HG02884 (cell line): ENCODE results near the gene CXCL3.
"Not testable (repeated sequence)": the region's sequence is repeated elsewhere in the genome, so short reads cannot be mapped to it uniquely, and the experiment has no call there.

ENCODE experiments used
- ATAC-seq: cut with Tn5 transposase; IDR thresholded peaks from one replicate; pipeline ENCODE4 v1.9.1; 2021; ENCODE audit warnings: mild to moderate bottlenecking, moderate library complexity; ENCODE audit not compliant: unreplicated experiment

CXCL3 gene

DNA sequence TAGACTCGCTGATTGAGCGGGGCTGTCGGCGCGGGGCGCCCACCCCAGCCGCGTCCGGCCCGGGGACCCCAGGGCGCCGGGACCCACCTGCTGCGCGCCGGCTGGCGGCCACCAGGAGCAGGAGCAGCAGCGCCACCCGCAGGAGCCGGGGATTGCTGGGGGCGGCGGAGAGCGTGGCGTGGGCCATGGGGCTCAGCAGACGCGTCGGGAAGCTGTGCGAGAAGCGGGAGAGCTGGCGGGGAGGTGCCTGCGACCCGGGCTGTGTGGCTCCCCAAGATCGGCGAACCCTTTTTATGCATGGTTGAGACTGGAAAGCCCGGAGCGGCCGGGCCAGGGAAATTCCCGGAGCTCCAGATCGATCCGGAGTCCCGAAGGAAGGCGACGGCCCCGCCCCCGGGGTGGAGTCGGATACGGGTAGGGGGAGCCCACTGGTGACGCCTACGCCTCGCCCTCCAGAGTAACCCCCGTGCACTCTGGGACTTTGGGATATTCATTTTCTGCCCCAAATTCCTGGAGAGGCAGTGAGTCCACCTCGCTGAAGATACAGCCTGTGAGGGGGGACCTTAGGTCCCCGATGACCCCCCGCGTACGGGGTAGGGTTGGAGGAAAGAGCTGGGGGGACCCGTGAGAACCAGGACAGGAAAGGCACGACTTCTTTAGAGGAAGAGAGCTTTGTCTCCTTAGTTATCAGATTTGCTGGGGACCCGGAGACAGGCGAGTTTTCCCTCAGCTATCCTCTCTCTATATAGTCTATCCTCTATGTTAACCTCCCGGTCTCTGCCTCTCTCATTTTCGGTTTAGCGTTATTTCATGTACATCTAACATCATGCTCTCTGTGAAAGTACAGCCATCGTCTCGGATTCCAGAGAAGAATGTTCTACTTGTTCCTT lies at the start of gene CXCL3:
Gene CXCL3 (minus strand): TSS at position 265 of the 890 bp plus-strand sequence. CDS start 78 bp downstream, at position 187.
- peak; percentile 52 for ATAC-seq

DNA sequence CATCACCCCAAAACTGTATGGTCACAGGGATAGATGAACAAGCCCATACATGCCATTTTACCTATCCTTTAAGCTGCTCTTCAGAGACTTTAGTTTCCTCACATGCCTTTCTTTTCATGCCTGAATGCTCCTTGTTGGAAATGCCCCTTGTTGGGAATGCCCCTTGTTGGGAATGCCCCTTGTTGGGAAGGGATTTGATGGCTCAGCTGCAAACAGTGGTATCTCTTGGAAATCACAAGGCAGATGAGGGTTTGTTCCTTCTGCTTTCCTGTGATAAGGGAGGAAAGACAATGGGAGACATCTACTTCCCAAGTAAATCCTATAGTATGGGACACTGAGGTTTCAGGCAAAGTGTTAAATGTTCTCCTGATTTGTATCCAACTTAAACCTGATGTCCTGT lies 49.0 kb upstream of the CXCL3 start:
- no peak for ATAC-seq

DNA sequence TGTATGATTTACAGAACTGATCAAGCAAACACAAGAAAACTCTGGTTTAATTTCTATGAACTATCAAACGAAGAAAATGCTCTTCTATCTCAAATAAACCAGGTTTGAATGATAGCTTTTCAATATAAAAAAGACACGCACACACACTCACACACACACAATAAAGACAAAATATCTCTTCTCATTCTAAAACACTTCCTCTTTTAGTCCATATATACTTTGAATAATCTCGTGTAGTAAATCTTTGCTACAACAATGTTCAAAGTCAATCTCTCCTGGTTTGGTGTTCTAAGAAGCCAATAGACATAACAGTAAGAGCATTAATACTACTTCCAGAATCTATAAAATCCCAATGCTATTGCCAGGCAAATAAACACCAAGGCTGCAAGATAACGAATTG lies 47.2 kb upstream of the CXCL3 start:
- no peak for ATAC-seq

DNA sequence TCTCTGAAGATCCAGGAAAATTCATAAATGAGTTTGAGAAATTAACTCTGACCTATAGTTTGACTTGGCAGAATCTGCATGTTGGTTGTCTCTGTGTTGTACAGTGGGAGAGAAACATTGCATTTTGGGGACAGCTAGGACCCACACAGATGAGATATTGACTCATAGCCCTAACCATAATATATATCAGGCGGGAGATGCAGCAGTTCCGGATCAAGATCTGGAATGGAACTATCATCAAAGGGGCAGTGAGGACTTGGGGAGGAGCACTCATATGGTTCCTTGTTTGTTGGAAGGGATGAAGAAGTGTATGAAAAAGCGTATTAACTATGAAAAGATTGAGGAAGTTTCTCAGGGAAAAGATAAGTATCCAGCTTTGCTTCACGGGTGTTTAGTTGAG lies 46.5 kb upstream of the CXCL3 start:
- no peak for ATAC-seq

DNA sequence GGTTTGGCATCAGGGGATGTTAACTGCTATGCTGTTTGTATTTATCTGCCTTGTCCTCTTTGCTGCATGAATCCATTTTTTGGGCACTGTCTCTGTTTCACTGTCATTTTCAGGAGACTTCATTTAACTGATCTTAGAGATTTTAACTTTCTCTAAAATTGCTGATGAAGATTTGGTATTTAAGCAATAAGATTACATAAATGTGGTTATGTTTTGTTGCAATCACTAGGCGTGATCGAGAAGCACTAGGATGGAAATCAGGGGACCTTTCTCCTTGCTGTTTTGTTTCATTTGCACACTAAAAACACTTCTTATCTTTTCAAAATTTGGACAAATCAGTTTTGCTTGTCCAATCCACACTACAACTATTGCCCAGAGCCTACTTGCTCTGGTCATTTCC lies 45.1 kb upstream of the CXCL3 start:
- no peak for ATAC-seq

DNA sequence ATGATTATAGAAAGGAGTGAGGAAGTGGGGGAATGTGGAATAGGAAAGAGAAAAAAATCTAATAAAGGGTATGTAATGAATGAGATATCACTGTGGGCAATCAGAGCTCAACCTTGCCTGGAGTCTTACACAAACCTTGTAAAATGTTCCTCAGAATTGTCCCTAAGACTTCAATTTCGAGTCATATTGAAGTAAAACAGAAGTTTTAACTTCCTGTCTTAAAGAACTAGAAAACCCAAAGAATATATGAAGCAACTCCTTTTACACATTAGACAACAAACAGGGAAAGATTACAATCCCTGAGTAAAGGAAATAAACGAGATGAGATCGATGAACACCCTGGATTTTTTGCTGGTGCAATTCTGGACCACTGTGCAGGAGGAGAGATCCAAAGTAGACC lies 42.5 kb upstream of the CXCL3 start:
- no peak for ATAC-seq

DNA sequence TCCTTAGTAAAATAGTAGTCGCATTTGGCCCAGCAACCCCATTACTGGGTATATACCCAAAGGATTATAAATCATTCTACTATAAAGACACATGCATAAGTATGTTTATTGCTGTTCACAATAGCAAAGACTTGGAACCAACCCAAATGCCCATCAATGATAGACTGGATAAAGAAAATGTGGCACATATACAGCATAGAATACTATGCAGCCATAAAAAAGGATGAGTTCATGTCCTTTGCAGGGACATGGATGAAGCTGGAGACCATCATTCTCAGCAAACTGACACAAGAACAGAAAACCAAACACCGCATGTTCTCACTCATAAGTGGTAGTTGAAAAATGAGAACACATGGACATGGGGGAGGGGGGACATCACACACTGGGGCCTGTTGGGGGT lies 41.9 kb upstream of the CXCL3 start:
- ATAC-seq: not testable (repeated sequence)

DNA sequence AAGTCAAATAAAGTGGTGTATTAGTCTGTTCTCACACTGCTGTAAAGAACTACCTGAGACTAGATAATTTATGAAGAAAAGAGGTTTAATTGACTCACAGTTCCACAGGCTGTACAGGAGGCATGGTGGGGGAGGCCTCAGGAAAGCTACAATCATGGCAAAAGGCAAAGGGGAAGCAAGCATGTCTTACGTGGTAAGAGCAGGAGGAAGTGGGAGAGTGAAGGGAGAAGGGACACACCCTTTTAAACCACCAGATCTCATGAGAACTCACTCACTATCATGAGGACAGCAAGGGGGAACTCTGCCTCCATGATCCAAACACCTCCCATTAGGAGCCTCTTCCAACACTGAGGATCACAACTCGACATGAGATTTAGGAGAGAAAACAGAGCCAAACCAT lies 40.5 kb upstream of the CXCL3 start:
- not testable (repeated sequence) for ATAC-seq

DNA sequence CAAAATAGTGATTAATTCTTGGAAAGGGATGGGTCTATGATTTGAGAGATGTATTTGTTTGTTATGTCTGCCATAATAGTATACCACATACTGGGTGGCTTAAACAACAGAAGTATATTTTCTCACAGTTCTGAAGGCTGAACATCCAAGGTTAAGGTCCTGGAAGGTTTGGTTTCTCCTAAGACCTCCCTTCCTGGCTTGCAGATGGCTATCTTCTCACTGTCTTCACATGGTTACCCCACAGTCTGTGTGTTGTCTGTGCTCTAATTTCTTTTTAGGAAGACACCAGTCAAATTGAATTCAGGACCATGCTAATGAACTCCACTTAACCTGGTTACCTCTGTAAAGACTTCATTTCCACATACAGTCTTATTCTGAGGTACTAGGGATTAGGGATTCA lies 34.9 kb upstream of the CXCL3 start:
- no peak for ATAC-seq

DNA sequence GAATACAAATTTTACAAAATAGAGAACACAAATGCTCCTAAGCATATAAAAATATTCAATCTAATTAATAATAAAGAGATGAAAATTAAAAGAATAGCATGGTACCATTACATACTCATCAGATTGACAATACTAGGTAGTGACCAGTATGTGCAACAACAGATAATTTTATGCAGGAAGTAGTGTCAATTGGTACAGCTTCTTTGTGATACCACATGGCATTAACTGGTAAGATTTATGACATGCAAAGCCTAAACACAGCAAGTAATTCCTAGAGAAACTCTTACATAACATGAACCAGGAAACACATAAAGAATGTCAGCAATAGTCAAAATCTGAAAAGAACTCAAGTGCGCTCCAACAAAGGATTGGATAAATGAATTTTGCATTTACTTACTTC lies 34.2 kb upstream of the CXCL3 start:
- no peak for ATAC-seq

DNA sequence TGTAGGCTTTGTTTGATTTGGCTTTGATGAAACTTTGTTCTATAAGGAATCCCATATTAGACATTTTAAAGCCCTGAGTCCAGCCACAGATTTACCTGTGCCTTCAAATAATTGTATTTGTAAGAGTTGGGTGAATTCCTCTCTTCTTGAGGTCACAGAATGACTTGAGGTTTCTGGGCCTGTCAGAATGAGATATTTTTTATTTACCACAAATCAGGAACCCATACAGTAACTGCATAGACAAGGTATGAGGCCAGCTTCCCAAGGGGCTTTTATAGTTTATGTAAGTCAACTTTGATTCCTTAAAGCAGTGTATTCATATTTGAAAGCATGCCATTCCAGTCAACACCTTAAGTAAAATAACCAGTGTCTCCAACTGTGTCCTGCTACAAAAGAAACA lies 29.1 kb upstream of the CXCL3 start:
- ATAC-seq: no peak

DNA sequence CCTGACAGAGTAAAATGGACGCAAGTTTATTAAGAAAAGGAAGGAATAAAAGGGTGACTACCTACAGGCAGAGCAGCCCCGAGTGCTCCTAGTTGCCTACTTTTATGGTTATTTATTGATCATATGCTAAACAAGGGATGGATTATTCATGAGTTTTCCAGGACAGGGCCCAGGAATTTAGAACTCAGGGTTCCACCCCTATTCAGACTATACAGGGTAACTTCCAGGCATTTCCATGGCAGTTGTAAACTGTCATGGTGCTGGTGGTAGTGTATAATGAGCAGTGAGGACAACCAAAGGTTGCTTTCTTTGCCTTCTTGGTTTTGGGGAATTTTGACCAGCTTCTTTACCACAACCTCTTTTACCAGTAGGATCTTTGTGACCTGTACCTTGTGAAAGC lies 27.7 kb upstream of the CXCL3 start:
- no peak for ATAC-seq

DNA sequence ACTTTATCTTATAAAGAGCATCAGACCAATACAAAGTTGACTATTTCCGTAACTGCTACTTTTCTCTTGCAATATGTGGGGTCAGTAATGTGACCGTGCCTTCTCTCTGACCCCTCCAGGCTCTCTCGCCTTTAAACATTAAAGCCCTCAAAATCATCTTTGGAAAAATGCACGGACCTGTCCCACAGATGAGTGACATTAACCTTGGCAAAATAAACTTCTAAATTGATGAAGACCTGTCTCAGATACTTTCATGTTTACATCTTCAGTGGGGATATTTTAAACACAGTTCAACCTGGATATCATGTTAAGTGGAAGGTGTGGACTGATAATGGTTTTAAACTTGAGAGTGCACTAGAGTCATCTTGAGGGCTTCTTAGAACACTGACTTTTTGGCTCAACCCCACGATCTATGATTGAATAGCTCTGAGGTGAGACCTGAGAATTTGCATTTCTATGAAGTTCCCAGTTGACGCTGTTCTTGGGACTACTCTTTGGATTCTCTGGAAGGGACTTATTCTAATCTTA lies 26.7 kb upstream of the CXCL3 start:
- ATAC-seq: no peak

DNA sequence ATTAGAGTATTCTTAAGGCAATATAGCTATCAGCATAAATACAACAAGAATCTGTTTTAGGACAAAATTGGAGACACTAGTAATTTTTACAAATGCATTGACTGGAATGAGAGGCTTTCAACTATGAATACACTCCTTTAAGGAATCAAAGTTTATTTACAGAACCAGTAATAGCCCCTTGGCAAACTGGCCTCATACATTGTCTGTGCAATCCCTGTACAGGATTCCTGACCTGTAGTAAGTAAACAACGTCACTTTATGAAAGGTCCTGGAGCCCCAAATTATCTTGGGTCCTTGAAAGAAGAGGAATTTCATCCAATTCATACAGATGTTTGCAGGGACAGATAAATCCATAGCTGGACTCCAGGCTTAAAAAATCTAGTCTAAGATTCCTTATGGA lies 25.4 kb upstream of the CXCL3 start:
- ATAC-seq: no peak

DNA sequence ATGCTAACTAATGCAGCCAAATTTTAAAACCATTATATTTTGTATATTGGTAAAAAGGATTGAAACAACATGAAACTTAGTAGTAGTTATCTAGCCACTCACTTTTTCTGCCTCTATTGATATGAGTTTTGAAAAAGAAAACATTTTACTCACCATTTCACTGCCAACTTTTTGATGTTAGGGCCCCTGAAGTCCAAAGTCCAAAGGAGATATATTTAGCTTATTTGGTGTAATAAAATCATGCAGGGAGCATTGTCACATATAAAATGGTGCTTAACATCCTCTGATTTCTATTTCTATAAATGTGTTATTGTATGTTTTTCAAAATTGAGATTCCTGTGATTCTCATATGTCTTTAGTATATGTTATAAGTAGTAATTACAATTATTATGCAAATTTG lies 24.5 kb upstream of the CXCL3 start:
- no peak for ATAC-seq

DNA sequence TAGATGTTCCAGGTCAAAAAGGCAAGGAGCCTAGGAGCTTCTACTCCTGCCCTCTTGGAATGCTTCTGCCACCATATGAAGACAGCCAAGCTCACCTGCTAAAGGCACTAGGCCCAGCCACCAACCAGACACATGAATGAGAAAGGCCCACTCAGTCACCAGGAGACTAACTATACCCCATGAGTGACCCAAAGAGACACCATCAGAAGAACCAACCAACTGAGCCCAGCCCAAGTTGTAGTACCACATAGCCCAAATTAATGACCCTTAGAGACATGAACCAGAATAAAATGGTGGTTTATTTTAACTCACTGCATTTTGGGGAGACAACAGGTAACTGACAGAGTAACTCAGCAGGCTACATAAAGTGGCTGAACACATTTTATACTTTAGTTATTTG lies 22.9 kb upstream of the CXCL3 start:
- ATAC-seq: no peak

DNA sequence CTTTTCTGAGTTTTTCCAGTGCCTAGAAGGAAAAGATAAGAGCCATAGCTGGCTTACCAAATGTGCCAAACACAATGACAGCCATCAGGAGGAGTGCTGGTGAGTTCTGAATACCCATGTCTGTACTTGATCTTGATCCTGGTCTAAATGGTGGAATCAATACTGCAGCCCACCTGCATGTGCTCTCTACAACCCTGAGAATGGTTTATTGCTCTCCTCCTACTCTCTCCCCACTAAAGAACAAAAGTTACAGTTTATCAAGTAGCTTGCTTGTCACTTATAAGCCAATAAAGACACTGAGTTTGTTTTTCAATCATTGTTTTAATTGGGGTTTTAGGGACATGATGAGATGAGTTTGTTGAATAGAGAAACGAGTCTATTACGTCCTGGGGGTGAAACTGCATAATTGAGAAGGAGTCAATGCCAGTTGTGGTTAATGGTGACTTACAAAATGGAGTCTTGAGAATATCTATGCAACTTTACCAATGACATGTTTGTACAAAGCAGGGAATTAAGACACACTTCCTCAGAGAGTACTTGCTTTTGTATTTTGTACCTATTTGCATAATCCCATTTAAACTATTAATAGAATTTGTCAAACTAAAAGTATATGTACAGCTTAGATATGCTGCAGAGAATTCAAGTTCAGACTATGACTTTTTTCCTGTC lies 20.8 kb upstream of the CXCL3 start:
- no peak for ATAC-seq

DNA sequence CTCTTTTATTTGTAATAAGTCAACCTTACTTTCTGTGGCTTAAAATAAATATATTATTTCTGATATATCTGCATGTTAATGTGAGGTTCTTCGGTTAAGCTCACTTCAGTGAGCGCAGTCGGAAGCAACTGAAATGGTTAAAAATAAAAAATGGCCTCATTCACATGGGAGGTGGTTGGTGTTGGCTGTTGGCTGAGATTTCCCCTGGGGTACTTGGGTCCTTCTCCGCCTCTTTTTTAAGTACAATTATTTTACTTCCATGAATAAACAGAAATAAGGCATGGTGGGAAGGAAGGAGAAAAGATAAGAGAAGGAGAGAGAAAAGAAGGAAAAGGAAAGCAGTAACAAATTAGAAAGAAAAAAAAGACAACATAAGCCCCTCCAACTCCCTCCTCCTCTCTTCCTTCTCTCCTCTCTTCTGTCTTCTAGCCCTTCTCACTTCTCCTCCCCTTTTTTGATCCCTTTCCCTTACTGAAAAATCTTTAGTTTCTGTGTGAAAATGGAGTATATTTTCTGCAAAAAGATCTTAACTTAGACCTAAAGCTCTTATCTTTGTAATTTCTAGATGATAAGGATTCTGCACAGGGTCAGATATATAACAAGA lies 19.7 kb upstream of the CXCL3 start:
- no peak for ATAC-seq

DNA sequence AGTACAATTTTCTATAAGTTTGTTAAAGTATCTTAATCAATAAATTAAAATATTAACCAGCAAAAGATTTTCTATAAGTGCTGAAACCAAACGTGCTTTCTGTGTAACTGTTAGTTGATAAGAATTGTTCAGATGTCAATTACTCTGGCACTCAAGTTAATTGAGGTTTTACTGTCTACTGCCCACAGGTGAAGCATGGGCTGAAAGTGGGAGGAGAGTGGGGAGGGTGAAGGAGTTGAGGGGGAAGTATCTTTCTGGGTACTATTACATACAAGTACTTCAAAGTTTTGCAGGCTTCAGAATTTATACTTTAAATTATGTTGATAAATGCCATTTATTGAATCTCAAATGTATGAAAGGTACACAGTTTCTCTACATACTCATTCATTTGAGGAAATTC lies 19.1 kb upstream of the CXCL3 start:
- ATAC-seq: no peak

DNA sequence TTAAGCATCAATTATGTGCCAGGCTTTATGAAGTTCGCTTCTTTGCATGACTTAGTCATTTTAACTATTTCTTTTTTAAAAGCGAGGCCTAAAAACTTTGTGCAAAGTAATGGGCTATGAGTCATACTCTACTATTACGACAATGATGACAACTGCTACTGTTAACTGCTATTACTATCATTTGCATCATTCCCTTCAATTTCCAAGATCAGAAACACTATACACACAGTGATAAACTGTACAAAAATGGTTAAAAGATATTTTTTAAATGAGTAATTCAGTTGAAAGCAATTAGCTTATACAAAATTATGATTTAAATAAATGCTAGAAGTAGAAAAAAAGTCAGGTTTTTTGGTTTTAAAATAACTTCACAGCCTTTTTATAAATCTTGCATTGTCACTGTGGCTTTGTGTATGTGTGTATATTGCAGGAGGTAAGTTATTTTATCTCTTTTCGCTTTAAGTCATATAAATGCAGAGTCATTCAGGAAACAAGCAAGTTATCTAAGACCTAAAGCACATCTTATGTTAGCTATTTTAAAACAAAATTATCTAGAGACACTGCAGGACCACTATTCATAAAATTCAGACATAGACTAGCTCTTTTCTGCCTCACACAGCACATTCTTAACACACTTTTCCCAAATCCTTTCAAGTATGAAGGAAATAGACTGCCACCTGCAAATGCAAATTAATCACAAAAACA lies 18.5 kb upstream of the CXCL3 start:
- no peak for ATAC-seq
